Erythroblast (primary cell): ENCODE results near the gene CIZ1.

Experiments used
- GATA1 ChIP-seq: IDR thresholded peaks from 2 replicates; pipeline ENCODE4 v1.6.1; 2011; ENCODE audit warnings: low read depth, mild to moderate bottlenecking, control low read depth, low read length, moderate library complexity
- POLR2A ChIP-seq: IDR thresholded peaks from 2 replicates; pipeline ENCODE4 v1.6.1; 2011; ENCODE audit warnings: mild to moderate bottlenecking, low read length

DNA sequence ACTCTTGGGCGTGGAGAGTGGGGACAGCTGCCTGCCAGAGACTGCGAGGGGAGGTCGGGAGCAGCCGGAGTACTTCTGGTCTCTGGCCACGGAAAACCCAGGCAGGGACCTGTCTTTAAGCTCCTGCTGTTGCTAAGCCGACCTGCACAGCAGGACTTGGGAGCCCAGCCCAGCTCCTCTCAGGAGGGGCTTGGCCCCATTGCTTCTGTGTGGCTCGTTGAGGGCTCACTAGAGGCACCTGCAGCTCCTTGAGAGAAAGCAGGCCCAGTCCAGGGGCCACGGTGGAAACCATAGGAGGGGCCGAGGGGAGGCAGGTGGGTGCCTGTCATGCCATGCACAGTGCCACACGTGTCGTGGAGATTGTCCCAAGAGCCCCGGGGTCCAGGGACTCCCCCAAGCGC is 45.4 kb downstream of the CIZ1 start:
- TF ChIP-seq POLR2A, result no peak
- no peak for TF ChIP-seq GATA1
